C4-2B (cell line): ENCODE results near the gene POU3F3.

Experiments
- CTCF ChIP-seq: fragments of 450-650 bp; conservative IDR thresholded peaks from 2 replicates; pipeline ENCODE4 v1.5.1; 2017; ENCODE audit warnings: mild to moderate bottlenecking
- ZFX ChIP-seq: fragments of 450-650 bp; IDR thresholded peaks from 2 replicates; pipeline ENCODE4 v1.6.1; 2017

- TF ChIP-seq CTCF: no peak
- no peak for TF ChIP-seq ZFX
Observed at GRCh38 chr2:104889960-104890684, 36.2 kb downstream of the POU3F3 start.
